LHCN-M2 (cell line): Measurements from ENCODE around the gene IL13RA2. TPM values are rescaled to one million over a fixed set of nuclear protein-coding genes. Genes with fewer than 3 reads are reported as not detected.

Experiments used
- DNase-seq: peaks from one replicate; pipeline ENCODE4 v3.0.0-alpha.2; 2012; ENCODE audit warnings: low read depth
- total RNA-seq: library from RNA; depleted of rRNA; stranded (reverse); fragments of >200 nt; gene quantifications from 2 replicates; pipeline ENCODE4 v1.2.3, GENCODE V29; 2014; rRNA removed

The IL13RA2 gene
- total RNA-seq, 1 experiment from 2014 or later, result not detected

- DNase-seq, result no peak
These were observed 19.6 kb downstream of the IL13RA2 start for GRCh38 chrX:114997779-114998178.

- no peak for DNase-seq
These were observed 31.3 kb downstream of the IL13RA2 start for GRCh38 chrX:114985967-114986592.

- no peak for DNase-seq
These were observed 41.1 kb downstream of the IL13RA2 start for GRCh38 chrX:114976292-114976691.

- DNase-seq, result no peak
These were observed 44.4 kb downstream of the IL13RA2 start for GRCh38 chrX:114973013-114973412.

- no peak for DNase-seq
These were observed 46.6 kb downstream of the IL13RA2 start for GRCh38 chrX:114970806-114971205.

GRCh38 chrX:114964374-114964773, 53.0 kb downstream of the IL13RA2 start:
- DNase-seq, result no peak

GRCh38 chrX:114962209-114962608, 55.2 kb downstream of the IL13RA2 start:
- no peak for DNase-seq

GRCh38 chrX:114959729-114960128, 57.7 kb downstream of the IL13RA2 start:
- no peak for DNase-seq

Other genes with a start within 250 kb of the IL13RA2 start
- not detected in 2 replicates for gene RBMXL3, start 171.8 kb upstream of the IL13RA2 start, total RNA-seq
- not detected in 2 replicates for gene LRCH2, start 216.5 kb upstream of the IL13RA2 start, total RNA-seq